Mesothelial cell of epicardium (in vitro differentiated cells): ENCODE data around the gene POLR2H. TPM values are rescaled to one million over a fixed set of nuclear protein-coding genes. Genes with fewer than 3 reads are reported as not detected.

Source experiments
- DNase-seq, 2 experiments: peaks; one replicate each; pipeline ENCODE4 v3.0.0; 2021; ENCODE audit warnings: low spot score in 2 of 2; ENCODE audit not compliant: unreplicated experiment in 2 of 2
- H3K27ac Mint-ChIP-seq: 2 replicates; pipeline ENCODE4 v1.8.0; 2021; ENCODE audit warnings: mixed read lengths
- H3K27me3 Mint-ChIP-seq: 2 replicates; pipeline ENCODE4 v1.8.0; 2021; ENCODE audit warnings: low read depth, mixed read lengths
- H3K36me3 Mint-ChIP-seq: 2 replicates; pipeline ENCODE4 v1.8.0; 2021; ENCODE audit warnings: mixed read lengths
- H3K4me1 Mint-ChIP-seq: 2 replicates; pipeline ENCODE4 v1.8.0; 2021; ENCODE audit warnings: mixed read lengths
- H3K4me3 Mint-ChIP-seq: 2 replicates; pipeline ENCODE4 v1.8.0; 2021; ENCODE audit warnings: mild to moderate bottlenecking, moderate library complexity, mixed read lengths
- H3K9me3 Mint-ChIP-seq: 2 replicates; pipeline ENCODE4 v1.8.0; 2021; ENCODE audit warnings: mixed read lengths
- total RNA-seq: library from RNA; stranded (reverse); gene quantifications from 3 replicates; pipeline ENCODE4 v1.2.1, GENCODE V29; 2021
- TF ChIP-seq, protein P1 (sequence below): fragments of 200-600 bp; sonication (generic); IDR thresholded peaks from one replicate; pipeline ENCODE4 v1.5.0; 2021; ENCODE audit warnings: antibody characterized with exemption; ENCODE audit not compliant: unreplicated experiment

Gene POLR2H
- total RNA-seq, 1 donor from 2014 or later = 82.4 TPM

DNA sequence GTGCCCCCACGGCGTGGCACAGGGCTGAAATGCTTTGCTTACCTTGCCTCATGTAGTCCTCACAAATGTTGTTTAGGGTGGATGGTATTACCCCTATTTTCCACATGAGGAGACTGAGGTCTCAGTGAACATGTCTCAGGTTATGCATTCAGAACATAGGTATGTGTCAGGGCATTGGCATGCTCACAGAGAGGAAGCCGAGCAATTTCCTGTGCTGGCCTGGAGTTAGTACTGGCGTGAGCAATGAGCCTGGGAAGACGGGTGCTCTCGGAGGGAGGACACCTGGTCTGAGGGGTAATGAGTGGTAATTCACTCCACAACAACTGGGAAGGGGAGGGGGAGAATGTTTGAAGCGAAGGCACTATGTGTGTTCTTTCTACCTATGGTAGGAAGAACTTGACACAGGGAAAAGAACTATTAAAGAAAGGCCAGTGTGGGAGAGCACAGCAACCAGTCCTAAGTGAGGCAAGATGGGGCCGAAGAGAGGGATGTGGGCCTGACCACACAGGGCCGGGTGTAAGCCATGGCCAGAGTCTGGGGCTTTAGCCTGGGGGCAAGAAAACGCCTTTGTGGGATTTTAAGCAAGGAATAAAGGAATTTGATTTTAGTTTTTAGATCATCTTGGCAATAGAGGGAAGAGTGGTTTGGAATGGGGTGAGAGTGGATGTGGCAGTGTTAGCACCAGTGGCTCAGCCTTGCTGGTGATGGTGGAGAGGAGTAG, 29.0 kb upstream of the POLR2H start:
- Mint-ChIP-seq H3K4me3 (no peak overlapping the region), H3K36me3 (peaks cover 41% of the 10 kb centered on the region), H3K9me3 (no peaks in the 10 kb centered on the region), H3K27me3 (no peaks in the 10 kb centered on the region), H3K4me1 (peaks cover 10% of the 10 kb centered on the region), H3K27ac (peak overlapping the region; percentile 39)
- TF ChIP-seq, protein P1, sequence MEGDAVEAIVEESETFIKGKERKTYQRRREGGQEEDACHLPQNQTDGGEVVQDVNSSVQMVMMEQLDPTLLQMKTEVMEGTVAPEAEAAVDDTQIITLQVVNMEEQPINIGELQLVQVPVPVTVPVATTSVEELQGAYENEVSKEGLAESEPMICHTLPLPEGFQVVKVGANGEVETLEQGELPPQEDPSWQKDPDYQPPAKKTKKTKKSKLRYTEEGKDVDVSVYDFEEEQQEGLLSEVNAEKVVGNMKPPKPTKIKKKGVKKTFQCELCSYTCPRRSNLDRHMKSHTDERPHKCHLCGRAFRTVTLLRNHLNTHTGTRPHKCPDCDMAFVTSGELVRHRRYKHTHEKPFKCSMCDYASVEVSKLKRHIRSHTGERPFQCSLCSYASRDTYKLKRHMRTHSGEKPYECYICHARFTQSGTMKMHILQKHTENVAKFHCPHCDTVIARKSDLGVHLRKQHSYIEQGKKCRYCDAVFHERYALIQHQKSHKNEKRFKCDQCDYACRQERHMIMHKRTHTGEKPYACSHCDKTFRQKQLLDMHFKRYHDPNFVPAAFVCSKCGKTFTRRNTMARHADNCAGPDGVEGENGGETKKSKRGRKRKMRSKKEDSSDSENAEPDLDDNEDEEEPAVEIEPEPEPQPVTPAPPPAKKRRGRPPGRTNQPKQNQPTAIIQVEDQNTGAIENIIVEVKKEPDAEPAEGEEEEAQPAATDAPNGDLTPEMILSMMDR = no peak
- no peak for DNase-seq

DNA sequence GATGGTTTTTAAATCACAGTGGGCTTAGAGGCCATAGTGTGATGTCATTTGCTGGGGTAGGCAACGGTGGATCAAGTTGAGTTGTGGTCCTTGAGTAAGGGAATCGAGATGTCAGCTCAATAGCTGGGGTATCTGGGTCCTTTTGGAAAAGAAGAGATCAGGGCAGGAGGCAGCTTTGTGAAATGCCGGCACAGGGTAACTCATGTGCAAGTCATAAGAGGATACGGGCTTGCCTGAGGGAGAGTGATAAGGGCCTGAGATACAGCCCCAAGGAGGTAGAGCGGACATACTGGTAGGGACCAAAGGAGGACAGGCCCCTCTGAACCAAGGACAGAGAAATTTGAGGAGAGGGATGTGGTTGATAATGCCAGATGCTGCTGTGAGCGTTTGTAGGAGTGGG, 28.3 kb upstream of the POLR2H start:
- DNase-seq = no peak
- TF ChIP-seq, protein P1 = no peak
- H3K9me3 Mint-ChIP-seq = no peaks in the 10 kb centered on the region
- no peak overlapping the region for H3K4me3 Mint-ChIP-seq
- H3K36me3 Mint-ChIP-seq = peaks cover 37% of the 10 kb centered on the region
- no peaks in the 10 kb centered on the region for H3K27me3 Mint-ChIP-seq
- H3K4me1 Mint-ChIP-seq = peaks cover 17% of the 10 kb centered on the region
- H3K27ac Mint-ChIP-seq = peak overlapping the region; percentile 43

DNA sequence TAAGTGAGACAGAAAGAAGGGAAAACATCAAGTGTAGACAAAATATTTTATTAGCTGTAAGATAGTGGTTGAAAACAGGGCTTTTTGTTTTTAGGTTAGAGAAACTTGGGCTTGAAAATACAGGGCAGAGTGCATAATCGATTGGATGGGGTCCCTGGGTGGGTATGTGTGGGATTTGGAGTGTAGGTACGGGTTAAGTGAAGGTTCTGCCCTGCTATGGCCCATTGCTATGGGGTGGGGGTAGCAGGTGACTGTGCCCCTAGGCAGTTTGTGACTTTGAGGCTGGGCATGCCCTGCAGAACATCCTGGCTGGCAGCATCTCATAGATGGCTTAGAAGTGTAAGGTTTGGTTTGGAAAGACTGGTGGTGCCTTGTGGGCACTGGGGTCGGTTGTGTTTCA, 27.8 kb upstream of the POLR2H start:
- Mint-ChIP-seq H3K36me3 (peaks cover 34% of the 10 kb centered on the region), H3K9me3 (no peaks in the 10 kb centered on the region), H3K27me3 (no peaks in the 10 kb centered on the region), H3K27ac (peak overlapping the region; percentile 96), H3K4me3 (no peak overlapping the region), H3K4me1 (peaks cover 20% of the 10 kb centered on the region)
- TF ChIP-seq, protein P1 = no peak
- no peak for DNase-seq

DNA sequence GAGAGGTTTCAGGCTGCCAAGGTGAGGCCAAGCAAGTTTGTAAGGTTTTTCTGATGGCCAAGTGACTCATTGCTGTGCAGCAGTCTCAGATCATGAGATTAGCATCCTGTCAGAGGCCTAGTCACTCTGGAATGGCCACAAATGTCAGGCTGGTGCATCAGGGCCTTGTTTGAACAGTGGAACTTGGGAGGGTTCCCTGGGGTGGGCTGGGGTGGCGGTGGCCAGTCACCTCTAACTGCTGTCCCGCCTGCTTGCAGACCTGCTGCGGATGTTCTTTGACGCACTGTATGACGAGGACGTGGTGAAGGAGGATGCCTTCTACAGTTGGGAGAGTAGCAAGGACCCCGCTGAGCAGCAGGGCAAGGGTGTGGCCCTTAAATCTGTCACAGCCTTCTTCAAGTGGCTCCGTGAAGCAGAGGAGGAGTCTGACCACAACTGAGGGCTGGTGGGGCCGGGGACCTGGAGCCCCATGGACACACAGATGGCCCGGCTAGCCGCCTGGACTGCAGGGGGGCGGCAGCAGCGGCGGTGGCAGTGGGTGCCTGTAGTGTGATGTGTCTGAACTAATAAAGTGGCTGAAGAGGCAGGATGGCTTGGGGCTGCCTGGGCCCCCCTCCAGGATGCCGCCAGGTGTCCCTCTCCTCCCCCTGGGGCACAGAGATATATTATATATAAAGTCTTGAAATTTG, 26.9 kb upstream of the POLR2H start:
- H3K9me3 Mint-ChIP-seq = no peaks in the 10 kb centered on the region
- TF ChIP-seq, protein P1 = no peak
- H3K27ac Mint-ChIP-seq = peak overlapping the region; percentile 96
- no peak for DNase-seq
- H3K27me3 Mint-ChIP-seq = no peaks in the 10 kb centered on the region
- H3K4me3 Mint-ChIP-seq = peak overlapping the region; percentile 35
- H3K36me3 Mint-ChIP-seq = peaks cover 27% of the 10 kb centered on the region
- H3K4me1 Mint-ChIP-seq = peaks cover 25% of the 10 kb centered on the region

DNA sequence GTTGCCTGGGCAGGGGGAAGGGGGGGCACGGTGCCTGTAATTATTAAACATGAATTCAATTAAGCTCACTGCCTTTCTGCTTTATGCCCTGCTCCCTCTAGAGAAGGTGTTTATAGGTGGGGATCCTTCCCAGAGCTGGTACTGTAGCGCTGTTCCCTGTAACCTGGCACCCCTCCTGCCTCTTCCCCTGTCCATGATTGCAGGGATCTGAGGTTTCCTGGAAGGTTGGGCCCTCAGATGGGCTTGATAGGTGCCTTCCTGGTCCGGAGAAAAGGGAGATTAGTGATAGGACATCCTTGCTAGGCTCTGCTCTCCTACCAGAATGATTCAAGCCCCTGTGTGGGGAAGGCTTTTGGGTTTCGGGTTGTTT, 26.2 kb upstream of the POLR2H start:
- Mint-ChIP-seq H3K27ac (peak overlapping the region; percentile 96), H3K4me1 (peaks cover 25% of the 10 kb centered on the region), H3K4me3 (peak overlapping the region; percentile 83), H3K36me3 (peaks cover 23% of the 10 kb centered on the region), H3K9me3 (no peaks in the 10 kb centered on the region), H3K27me3 (no peaks in the 10 kb centered on the region)
- TF ChIP-seq, protein P1 = no peak
- DNase-seq = no peak
